Measurements from ENCODE around the gene SHQ1.

DNA sequence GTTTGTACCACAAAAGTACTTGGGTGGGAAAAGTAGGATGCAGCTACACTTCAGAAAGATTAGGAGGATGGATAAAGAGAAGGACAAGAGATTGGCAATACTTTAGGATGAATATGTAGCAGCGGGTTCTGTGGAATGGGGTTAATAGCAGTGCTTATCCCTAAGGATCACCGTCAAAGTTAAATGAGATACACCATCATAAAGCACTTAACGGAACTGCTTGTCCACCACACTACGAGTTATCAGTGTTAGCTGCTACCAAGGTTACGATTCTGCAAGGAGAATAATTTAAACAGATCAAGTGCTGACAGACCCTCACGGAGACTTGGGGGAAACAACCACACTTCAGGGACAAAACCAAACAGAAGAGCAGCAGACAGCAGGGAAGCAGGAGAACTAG lies 963 bp downstream of the SHQ1 start:
- TF ChIP-seq, protein P1, sequence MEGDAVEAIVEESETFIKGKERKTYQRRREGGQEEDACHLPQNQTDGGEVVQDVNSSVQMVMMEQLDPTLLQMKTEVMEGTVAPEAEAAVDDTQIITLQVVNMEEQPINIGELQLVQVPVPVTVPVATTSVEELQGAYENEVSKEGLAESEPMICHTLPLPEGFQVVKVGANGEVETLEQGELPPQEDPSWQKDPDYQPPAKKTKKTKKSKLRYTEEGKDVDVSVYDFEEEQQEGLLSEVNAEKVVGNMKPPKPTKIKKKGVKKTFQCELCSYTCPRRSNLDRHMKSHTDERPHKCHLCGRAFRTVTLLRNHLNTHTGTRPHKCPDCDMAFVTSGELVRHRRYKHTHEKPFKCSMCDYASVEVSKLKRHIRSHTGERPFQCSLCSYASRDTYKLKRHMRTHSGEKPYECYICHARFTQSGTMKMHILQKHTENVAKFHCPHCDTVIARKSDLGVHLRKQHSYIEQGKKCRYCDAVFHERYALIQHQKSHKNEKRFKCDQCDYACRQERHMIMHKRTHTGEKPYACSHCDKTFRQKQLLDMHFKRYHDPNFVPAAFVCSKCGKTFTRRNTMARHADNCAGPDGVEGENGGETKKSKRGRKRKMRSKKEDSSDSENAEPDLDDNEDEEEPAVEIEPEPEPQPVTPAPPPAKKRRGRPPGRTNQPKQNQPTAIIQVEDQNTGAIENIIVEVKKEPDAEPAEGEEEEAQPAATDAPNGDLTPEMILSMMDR (IDR thresholded peaks at IDR 0.05) = no peak
- no peak for TF ChIP-seq POLR2A (IDR thresholded peaks at IDR 0.05)
